Measurements from ENCODE around the gene AKT1. TPM values are rescaled to one million over a fixed set of nuclear protein-coding genes. Genes with fewer than 3 reads are reported as not detected.
"Not testable (repeated sequence)": the region's sequence is repeated elsewhere in the genome, so short reads cannot be mapped to it uniquely, and the experiment has no call there.

Gene AKT1
- polyA plus RNA-seq, 4 donors = 105 to 150 (median 131) TPM

GRCh38 chr14:104756477-104757237 lies 38.9 kb downstream of the AKT1 start:
- DNase-seq (ENCODE audit: low read depth in 4 of 4, low spot score in 2 of 4) = no peak

GRCh38 chr14:104755621-104756020 lies 39.9 kb downstream of the AKT1 start:
- DNase-seq (ENCODE audit: low read depth in 4 of 4, low spot score in 2 of 4) = no peak

- DNase-seq (ENCODE audit: low read depth in 4 of 4, low spot score in 2 of 4) = no peak
Observed at GRCh38 chr14:104754213-104754851, 41.2 kb downstream of the AKT1 start.

- DNase-seq (ENCODE audit: low read depth in 4 of 4, low spot score in 2 of 4) = no peak
Observed at GRCh38 chr14:104753528-104754212, 41.9 kb downstream of the AKT1 start.

GRCh38 chr14:104752735-104753527 lies 42.6 kb downstream of the AKT1 start, which contains the start of gene SIVA1:
Gene SIVA1, plus strand, starts transcription at chr14:104753147. Its CDS starts 55 bp downstream, at chr14:104753202.
- peak; percentile 92 to 99 (median 98) for DNase-seq (ENCODE audit: low read depth in 4 of 4, low spot score in 2 of 4)

GRCh38 chr14:104752423-104752734 lies 43.2 kb downstream of the AKT1 start:
- no peak for DNase-seq (ENCODE audit: low read depth in 4 of 4, low spot score in 2 of 4)

GRCh38 chr14:104751539-104752422 lies 43.8 kb downstream of the AKT1 start:
- no peak for DNase-seq (ENCODE audit: low read depth in 4 of 4, low spot score in 2 of 4)

- DNase-seq (ENCODE audit: low read depth in 4 of 4, low spot score in 2 of 4) = not testable (repeated sequence)
Observed at GRCh38 chr14:104750753-104751057, 44.8 kb downstream of the AKT1 start.

- DNase-seq (ENCODE audit: low read depth in 4 of 4, low spot score in 2 of 4) = no peak
Observed at GRCh38 chr14:104750056-104750752, 45.3 kb downstream of the AKT1 start.

GRCh38 chr14:104749111-104749649 lies 46.4 kb downstream of the AKT1 start:
- DNase-seq (ENCODE audit: low read depth in 4 of 4, low spot score in 2 of 4) = no peak

- DNase-seq (ENCODE audit: low read depth in 4 of 4, low spot score in 2 of 4) = no peak
Observed at GRCh38 chr14:104747876-104748275, 47.7 kb downstream of the AKT1 start.

- DNase-seq (ENCODE audit: low read depth in 4 of 4, low spot score in 2 of 4) = no peak
Observed at GRCh38 chr14:104746934-104747481, 48.5 kb downstream of the AKT1 start.

GRCh38 chr14:104746071-104746545 lies 49.4 kb downstream of the AKT1 start:
- no peak for DNase-seq (ENCODE audit: low read depth in 4 of 4, low spot score in 2 of 4)

GRCh38 chr14:104745431-104745830 lies 50.1 kb downstream of the AKT1 start:
- no peak for DNase-seq (ENCODE audit: low read depth in 4 of 4, low spot score in 2 of 4)

GRCh38 chr14:104744484-104744883 lies 51.1 kb downstream of the AKT1 start:
- DNase-seq (ENCODE audit: low read depth in 4 of 4, low spot score in 2 of 4) = no peak

GRCh38 chr14:104743461-104744380 lies 51.8 kb downstream of the AKT1 start:
- no peak for DNase-seq (ENCODE audit: low read depth in 4 of 4, low spot score in 2 of 4)

- no peak for DNase-seq (ENCODE audit: low read depth in 4 of 4, low spot score in 2 of 4)
Observed at GRCh38 chr14:104742586-104743455, 52.7 kb downstream of the AKT1 start.

Measured in left renal cortex interstitium (tissue), 4 donors.